K562 (cell line): ENCODE results near the gene TMOD2.

Source experiments
- MXD1 ChIP-seq: fragments of 250-450 bp; sonication (Bioruptor Pico); IDR thresholded peaks from 2 replicates; pipeline ENCODE4 v1.8.0; 2021; ENCODE audit warnings: borderline replicate concordance, mild to moderate bottlenecking, moderate library complexity; ENCODE audit not compliant: poor library complexity, severe bottlenecking
- ZFP36 ChIP-seq: fragments of 150-350 bp; IDR thresholded peaks from 2 replicates; pipeline ENCODE4 v1.6.1; 2018; ENCODE audit warnings: low read length, low read depth; ENCODE audit not compliant: partially characterized antibody

GRCh38 chr15:51842852-51843737, 91.7 kb downstream of the TMOD2 start:
- no peak for TF ChIP-seq ZFP36
- no peak for TF ChIP-seq MXD1
